K562 (cell line): Measurements from ENCODE around the gene CLHC1. TPM values are rescaled to one million over a fixed set of nuclear protein-coding genes. Genes with fewer than 3 reads are reported as not detected.

Experiments
- ASH1L ChIP-seq: fragments of 450-650 bp; IDR thresholded peaks from 2 replicates; pipeline ENCODE4 v1.6.1; 2018; ENCODE audit warnings: borderline replicate concordance, mild to moderate bottlenecking, low read depth; ENCODE audit not compliant: partially characterized antibody
- BMI1 ChIP-seq: fragments of 150-350 bp; IDR thresholded peaks from 2 replicates; pipeline ENCODE4 v1.6.1; 2014; ENCODE audit warnings: low read length
- CREB3 ChIP-seq: fragments of 450-650 bp; conservative IDR thresholded peaks from 2 replicates; pipeline ENCODE4 v1.6.1; 2016; ENCODE audit warnings: missing genetic modification characterization, low read depth, mild to moderate bottlenecking, missing compliant biosample characterization, moderate library complexity
- CTCF ChIP-seq, 3 experiments: IDR thresholded peaks in 2 of 3; conservative IDR thresholded peaks in 1 of 3; 2 replicates each; pipeline ENCODE4 v1.5.1; 2011 to 2012; ENCODE audit warnings: low read length in 3 of 3, mild to moderate bottlenecking in 3 of 3, control low read depth in 2 of 3, improper control_type of control experiment in 1 of 3, inconsistent platforms in 1 of 3, low read depth in 1 of 3, mixed read lengths in 1 of 3, moderate library complexity in 1 of 3; ENCODE audit not compliant: insufficient read depth in 2 of 3
- ELK1 ChIP-seq: sonication (generic); formaldehyde crosslinking; IDR thresholded peaks from 2 replicates; pipeline ENCODE4 v1.8.1; 2022; ENCODE audit warnings: missing genetic modification reagents
- EWSR1 ChIP-seq: fragments of 450-650 bp; IDR thresholded peaks from 2 replicates; pipeline ENCODE4 v1.6.1; 2018; ENCODE audit warnings: borderline replicate concordance, mild to moderate bottlenecking, low read depth, moderate library complexity; ENCODE audit not compliant: partially characterized antibody
- HDGF ChIP-seq: fragments of 450-650 bp; IDR thresholded peaks from 2 replicates; pipeline ENCODE4 v1.6.1; 2016
- MEF2D ChIP-seq: conservative IDR thresholded peaks from 2 replicates; pipeline ENCODE4 v1.6.1; 2016; ENCODE audit warnings: low read depth, missing genetic modification characterization, missing compliant biosample characterization
- NKRF ChIP-seq: fragments of 450-650 bp; IDR thresholded peaks from 2 replicates; pipeline ENCODE4 v1.6.1; 2016; ENCODE audit warnings: borderline replicate concordance
- SRSF3 ChIP-seq: fragments of 200-400 bp; formaldehyde crosslinking; IDR thresholded peaks from 2 replicates; pipeline ENCODE4 v1.6.1; 2016; ENCODE audit warnings: mild to moderate bottlenecking, low read length, moderate library complexity; ENCODE audit not compliant: insufficient read depth
- ZNF436 ChIP-seq: fragments of 250-450, 450-650 bp; sonication (Bioruptor Pico); formaldehyde crosslinking; IDR thresholded peaks from 2 replicates; pipeline ENCODE4 v1.7.0; 2020; ENCODE audit warnings: mild to moderate bottlenecking
- ZNF586 ChIP-seq: fragments of 450-650 bp; formaldehyde crosslinking; conservative IDR thresholded peaks from 2 replicates; pipeline ENCODE4 v1.4.0; 2020; ENCODE audit warnings: mild to moderate bottlenecking, moderate library complexity
- ZSCAN29 ChIP-seq: fragments of 450-650 bp; IDR thresholded peaks from 2 replicates; pipeline ENCODE4 v1.6.1; 2017
- polyA plus RNA-seq, 8 experiments: library from polyadenylated mRNA; depleted of rRNA in 4 of 8; stranded (reverse) in 5 of 8; unstranded in 3 of 8; fragments of >200 nt; fragmentation: Nextera tagmentation in 2 of 8; fragmentation: Illumina TruSeq in 1 of 8; extraction: Ambion mirVana in 2 of 8; extraction: Trizol in 1 of 8; gene quantifications; 2 replicates each; pipeline versions ENCODE4 v1.2.1 to v1.2.3, GENCODE V29; 2011 to 2014; ENCODE audit warnings: inconsistent platforms in 1 of 8, missing spikeins in 1 of 8
- total RNA-seq, 7 experiments: library from RNA; depleted of rRNA in 6 of 7; stranded (reverse); fragments of >200 nt in 6 of 7; fragmentation: Illumina TruSeq in 2 of 7; extraction: Trizol in 2 of 7; gene quantifications; 2 replicates each; pipeline versions ENCODE4 v1.2.1 to v1.2.3, GENCODE V29; 2011 to 2021; ENCODE audit warnings: low replicate concordance in 1 of 7
- TF ChIP-seq, protein P1 (sequence below): IDR thresholded peaks from 3 replicates; pipeline ENCODE4 v1.6.1; 2011; ENCODE audit warnings: borderline replicate concordance, mild to moderate bottlenecking, moderate library complexity; ENCODE audit not compliant: insufficient read length; ENCODE audit errors: extremely low read depth
- TF ChIP-seq, protein P2 (sequence below): fragments of 450-650 bp; IDR thresholded peaks from 2 replicates; pipeline ENCODE4 v1.6.1; 2017; ENCODE audit warnings: antibody characterized with exemption

Gene CLHC1
- total and polyA plus RNA-seq, 9 of the 15 experiments (the other 6 are each of a cell fraction or from before 2014, with no cell fraction given), result 3.7 to 14.3 (median 8.6) TPM

DNA sequence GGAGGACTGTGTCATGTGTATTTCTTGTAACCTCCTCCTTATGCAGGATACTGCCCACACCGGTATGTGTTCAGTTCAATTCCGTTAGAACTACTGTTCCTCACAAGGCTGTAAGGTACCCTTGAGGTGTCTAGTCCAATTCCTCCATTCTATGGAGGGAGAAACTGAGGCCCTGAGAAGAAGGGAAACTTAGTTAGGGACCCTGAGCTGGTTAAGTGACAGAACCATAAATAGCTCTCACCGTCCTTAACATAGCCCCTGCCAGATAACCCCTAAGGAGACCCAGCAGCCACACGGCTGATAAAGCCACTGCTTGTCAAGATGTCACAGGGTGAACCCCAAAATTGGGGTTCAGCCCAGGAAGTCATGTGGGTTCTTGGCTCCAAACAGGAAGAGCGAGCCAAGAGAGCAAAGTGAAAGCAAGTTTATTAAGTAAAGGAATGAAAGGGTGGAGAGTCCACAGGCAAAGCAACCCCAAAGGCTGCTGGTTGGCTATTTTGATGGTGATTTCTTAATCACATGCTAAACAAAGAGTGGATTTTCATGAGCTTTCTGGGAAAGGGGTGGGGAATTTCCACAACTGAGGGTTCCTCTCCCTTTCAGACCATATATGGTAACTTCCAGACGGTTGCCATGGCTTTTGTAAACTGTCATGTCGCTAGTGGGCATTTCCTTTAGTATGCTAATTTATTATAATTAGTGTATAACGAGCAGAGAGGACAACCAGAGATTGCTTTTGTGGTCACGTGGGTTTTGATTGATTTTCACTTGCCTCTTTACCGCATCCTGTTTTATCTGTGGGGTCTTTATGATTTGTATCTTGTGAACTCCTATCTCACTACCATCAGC, 98.4 kb downstream of the CLHC1 start (continued):
- TF ChIP-seq CTCF (IDR thresholded peaks at IDR 0.05 in 2 of 3, conservative IDR thresholded peaks at IDR 0.05 in 1 of 3; ENCODE audit: insufficient read depth in 2 of 3, low read depth in 1 of 3, low read length in 3 of 3), result no peak
- no peak for TF ChIP-seq NKRF
- no peak for TF ChIP-seq ASH1L
- peak; percentile 91 for TF ChIP-seq MEF2D
- TF ChIP-seq ZNF586, result no peak
- TF ChIP-seq, protein P1, sequence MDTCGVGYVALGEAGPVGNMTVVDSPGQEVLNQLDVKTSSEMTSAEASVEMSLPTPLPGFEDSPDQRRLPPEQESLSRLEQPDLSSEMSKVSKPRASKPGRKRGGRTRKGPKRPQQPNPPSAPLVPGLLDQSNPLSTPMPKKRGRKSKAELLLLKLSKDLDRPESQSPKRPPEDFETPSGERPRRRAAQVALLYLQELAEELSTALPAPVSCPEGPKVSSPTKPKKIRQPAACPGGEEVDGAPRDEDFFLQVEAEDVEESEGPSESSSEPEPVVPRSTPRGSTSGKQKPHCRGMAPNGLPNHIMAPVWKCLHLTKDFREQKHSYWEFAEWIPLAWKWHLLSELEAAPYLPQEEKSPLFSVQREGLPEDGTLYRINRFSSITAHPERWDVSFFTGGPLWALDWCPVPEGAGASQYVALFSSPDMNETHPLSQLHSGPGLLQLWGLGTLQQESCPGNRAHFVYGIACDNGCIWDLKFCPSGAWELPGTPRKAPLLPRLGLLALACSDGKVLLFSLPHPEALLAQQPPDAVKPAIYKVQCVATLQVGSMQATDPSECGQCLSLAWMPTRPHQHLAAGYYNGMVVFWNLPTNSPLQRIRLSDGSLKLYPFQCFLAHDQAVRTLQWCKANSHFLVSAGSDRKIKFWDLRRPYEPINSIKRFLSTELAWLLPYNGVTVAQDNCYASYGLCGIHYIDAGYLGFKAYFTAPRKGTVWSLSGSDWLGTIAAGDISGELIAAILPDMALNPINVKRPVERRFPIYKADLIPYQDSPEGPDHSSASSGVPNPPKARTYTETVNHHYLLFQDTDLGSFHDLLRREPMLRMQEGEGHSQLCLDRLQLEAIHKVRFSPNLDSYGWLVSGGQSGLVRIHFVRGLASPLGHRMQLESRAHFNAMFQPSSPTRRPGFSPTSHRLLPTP, result no peak
- peak; percentile 91 for TF ChIP-seq BMI1
- TF ChIP-seq ZSCAN29, result no peak
- TF ChIP-seq EWSR1, result no peak
- TF ChIP-seq ELK1 (CRISPR knock-in tag), result no peak
- no peak for TF ChIP-seq HDGF
- no peak for TF ChIP-seq SRSF3
- TF ChIP-seq ZNF436 (CRISPR knock-in tag), result no peak
- TF ChIP-seq, protein P2, sequence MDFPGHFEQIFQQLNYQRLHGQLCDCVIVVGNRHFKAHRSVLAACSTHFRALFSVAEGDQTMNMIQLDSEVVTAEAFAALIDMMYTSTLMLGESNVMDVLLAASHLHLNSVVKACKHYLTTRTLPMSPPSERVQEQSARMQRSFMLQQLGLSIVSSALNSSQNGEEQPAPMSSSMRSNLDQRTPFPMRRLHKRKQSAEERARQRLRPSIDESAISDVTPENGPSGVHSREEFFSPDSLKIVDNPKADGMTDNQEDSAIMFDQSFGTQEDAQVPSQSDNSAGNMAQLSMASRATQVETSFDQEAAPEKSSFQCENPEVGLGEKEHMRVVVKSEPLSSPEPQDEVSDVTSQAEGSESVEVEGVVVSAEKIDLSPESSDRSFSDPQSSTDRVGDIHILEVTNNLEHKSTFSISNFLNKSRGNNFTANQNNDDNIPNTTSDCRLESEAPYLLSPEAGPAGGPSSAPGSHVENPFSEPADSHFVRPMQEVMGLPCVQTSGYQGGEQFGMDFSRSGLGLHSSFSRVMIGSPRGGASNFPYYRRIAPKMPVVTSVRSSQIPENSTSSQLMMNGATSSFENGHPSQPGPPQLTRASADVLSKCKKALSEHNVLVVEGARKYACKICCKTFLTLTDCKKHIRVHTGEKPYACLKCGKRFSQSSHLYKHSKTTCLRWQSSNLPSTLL, result no peak
- TF ChIP-seq CREB3 (tag), result peak; percentile 88
